GM21529 (cell line): Measurements from ENCODE around the gene FASTKD1.
"Not testable (repeated sequence)": the region's sequence is repeated elsewhere in the genome, so short reads cannot be mapped to it uniquely, and the experiment has no call there.

Experiments
- ATAC-seq: cut with Tn5 transposase; IDR thresholded peaks from one replicate; pipeline ENCODE4 v1.9.1; 2021; ENCODE audit not compliant: unreplicated experiment

The FASTKD1 gene

GRCh38 chr2:169572189-169572588, 1.5 kb downstream of the FASTKD1 start:
- no peak for ATAC-seq

- no peak for ATAC-seq
These were observed 2.1 kb downstream of the FASTKD1 start for GRCh38 chr2:169571571-169571970.

- not testable (repeated sequence) for ATAC-seq
These were observed 2.9 kb downstream of the FASTKD1 start for GRCh38 chr2:169570752-169571151.

GRCh38 chr2:169569948-169570347, 3.7 kb downstream of the FASTKD1 start:
- no peak for ATAC-seq

GRCh38 chr2:169565686-169566085, 8.0 kb downstream of the FASTKD1 start:
- no peak for ATAC-seq

GRCh38 chr2:169562519-169562918, 11.1 kb downstream of the FASTKD1 start:
- no peak for ATAC-seq

- not testable (repeated sequence) for ATAC-seq
These were observed 11.6 kb downstream of the FASTKD1 start for GRCh38 chr2:169562084-169562483.

GRCh38 chr2:169561364-169561763, 12.3 kb downstream of the FASTKD1 start:
- ATAC-seq = no peak

GRCh38 chr2:169546756-169547155, 26.9 kb downstream of the FASTKD1 start:
- no peak for ATAC-seq

GRCh38 chr2:169542433-169542832, 31.2 kb downstream of the FASTKD1 start:
- no peak for ATAC-seq

GRCh38 chr2:169540146-169540545, 33.5 kb downstream of the FASTKD1 start:
- ATAC-seq = no peak

- not testable (repeated sequence) for ATAC-seq
These were observed 34.2 kb downstream of the FASTKD1 start for GRCh38 chr2:169539460-169539859.

- ATAC-seq = peak; percentile 96
These were observed 45.4 kb downstream of the FASTKD1 start for GRCh38 chr2:169528271-169528701.

- ATAC-seq = no peak
These were observed 47.2 kb downstream of the FASTKD1 start for GRCh38 chr2:169526451-169526850.

GRCh38 chr2:169525434-169525833, 48.2 kb downstream of the FASTKD1 start:
- ATAC-seq = no peak

GRCh38 chr2:169523681-169524080, 50.0 kb downstream of the FASTKD1 start:
- ATAC-seq = no peak

GRCh38 chr2:169520896-169521295, 52.8 kb downstream of the FASTKD1 start:
- no peak for ATAC-seq

GRCh38 chr2:169516488-169516995, 57.1 kb downstream of the FASTKD1 start:
- ATAC-seq = not testable (repeated sequence)

GRCh38 chr2:169514758-169515157, 58.9 kb downstream of the FASTKD1 start:
- not testable (repeated sequence) for ATAC-seq

GRCh38 chr2:169513926-169514325, 59.7 kb downstream of the FASTKD1 start:
- no peak for ATAC-seq

GRCh38 chr2:169513094-169513493, 60.6 kb downstream of the FASTKD1 start:
- no peak for ATAC-seq

GRCh38 chr2:169512525-169512924, 61.1 kb downstream of the FASTKD1 start:
- no peak for ATAC-seq

GRCh38 chr2:169511818-169512217, 61.8 kb downstream of the FASTKD1 start:
- ATAC-seq = no peak
